ENCODE data around the gene ILDR1. TPM values are rescaled to one million over a fixed set of nuclear protein-coding genes. Genes with fewer than 3 reads are reported as not detected.

ILDR1 gene
- total and polyA plus RNA-seq, 2 of the 4 experiments (the other 2 are of a cell fraction) = not detected

GRCh38 chr3:122003606-122004005 lies 18.4 kb downstream of the ILDR1 start:
- no peak overlapping the region for H2AFZ ChIP-seq (replicated peaks; ENCODE audit: low read length, poor library complexity)
- no peaks in the 10 kb centered on the region for H3K36me3 ChIP-seq (ENCODE audit: control insufficient read depth, insufficient read depth, low read length)
- no peak overlapping the region for H2BK15ac ChIP-seq (ENCODE audit: low read depth, low read length)
- H2AK9ac ChIP-seq (replicated peaks; ENCODE audit: low read depth, low read length, poor library complexity) = no peak overlapping the region
- no peak overlapping the region for H2BK5ac ChIP-seq (ENCODE audit: low read depth, low read length, poor library complexity, severe bottlenecking)
- H3K14ac ChIP-seq (replicated peaks; ENCODE audit: low read depth, low read length) = no peak overlapping the region
- no peaks in the 10 kb centered on the region for H4K20me1 ChIP-seq (ENCODE audit: insufficient read depth, low read length)
- in situ Hi-C loops (cut with MboI; ENCODE audit: low sequenced_read_pairs) (no loop called here), dilution Hi-C loops (cut with HindIII; ENCODE audit: low sequenced_read_pairs, unreplicated experiment) (no loop called here), intact Hi-C loops (cut with micrococcal nuclease) (no loop called here)
- no peak for TF ChIP-seq MAFK (IDR thresholded peaks at IDR 0.05; ENCODE audit: low read depth, low read length)
- no peak for TF ChIP-seq CHD1 (IDR thresholded peaks at IDR 0.05; ENCODE audit: low read depth, low read length)
- no peak for TF ChIP-seq NFE2L2 (IDR thresholded peaks at IDR 0.05; ENCODE audit: low read depth, low read length)
- TF ChIP-seq FOS (IDR thresholded peaks at IDR 0.05; ENCODE audit: low read depth, low read length) = no peak
- TF ChIP-seq MAZ (IDR thresholded peaks at IDR 0.05; ENCODE audit: borderline replicate concordance, low read depth, low read length) = no peak
- no peak for TF ChIP-seq MXI1 (IDR thresholded peaks at IDR 0.05; ENCODE audit: borderline replicate concordance, low read depth, low read length)
- TF ChIP-seq POLR2A (IDR thresholded peaks at IDR 0.05; ENCODE audit: low read depth, low read length) = no peak
- no peak for TF ChIP-seq RAD21 (IDR thresholded peaks at IDR 0.05; ENCODE audit: low read length)
- no peak for TF ChIP-seq USF2 (IDR thresholded peaks at IDR 0.05; ENCODE audit: low read depth, low read length)
- no peak for TF ChIP-seq RCOR1 (IDR thresholded peaks at IDR 0.05; ENCODE audit: insufficient replicate concordance, low read length)
- TF ChIP-seq, protein P1, sequence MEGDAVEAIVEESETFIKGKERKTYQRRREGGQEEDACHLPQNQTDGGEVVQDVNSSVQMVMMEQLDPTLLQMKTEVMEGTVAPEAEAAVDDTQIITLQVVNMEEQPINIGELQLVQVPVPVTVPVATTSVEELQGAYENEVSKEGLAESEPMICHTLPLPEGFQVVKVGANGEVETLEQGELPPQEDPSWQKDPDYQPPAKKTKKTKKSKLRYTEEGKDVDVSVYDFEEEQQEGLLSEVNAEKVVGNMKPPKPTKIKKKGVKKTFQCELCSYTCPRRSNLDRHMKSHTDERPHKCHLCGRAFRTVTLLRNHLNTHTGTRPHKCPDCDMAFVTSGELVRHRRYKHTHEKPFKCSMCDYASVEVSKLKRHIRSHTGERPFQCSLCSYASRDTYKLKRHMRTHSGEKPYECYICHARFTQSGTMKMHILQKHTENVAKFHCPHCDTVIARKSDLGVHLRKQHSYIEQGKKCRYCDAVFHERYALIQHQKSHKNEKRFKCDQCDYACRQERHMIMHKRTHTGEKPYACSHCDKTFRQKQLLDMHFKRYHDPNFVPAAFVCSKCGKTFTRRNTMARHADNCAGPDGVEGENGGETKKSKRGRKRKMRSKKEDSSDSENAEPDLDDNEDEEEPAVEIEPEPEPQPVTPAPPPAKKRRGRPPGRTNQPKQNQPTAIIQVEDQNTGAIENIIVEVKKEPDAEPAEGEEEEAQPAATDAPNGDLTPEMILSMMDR (conservative IDR thresholded peaks at IDR 0.05; ENCODE audit: low read depth, low read length) = no peak
- TF ChIP-seq SMC3 (IDR thresholded peaks at IDR 0.05; ENCODE audit: low read depth, low read length) = no peak
- TF ChIP-seq, protein P2, sequence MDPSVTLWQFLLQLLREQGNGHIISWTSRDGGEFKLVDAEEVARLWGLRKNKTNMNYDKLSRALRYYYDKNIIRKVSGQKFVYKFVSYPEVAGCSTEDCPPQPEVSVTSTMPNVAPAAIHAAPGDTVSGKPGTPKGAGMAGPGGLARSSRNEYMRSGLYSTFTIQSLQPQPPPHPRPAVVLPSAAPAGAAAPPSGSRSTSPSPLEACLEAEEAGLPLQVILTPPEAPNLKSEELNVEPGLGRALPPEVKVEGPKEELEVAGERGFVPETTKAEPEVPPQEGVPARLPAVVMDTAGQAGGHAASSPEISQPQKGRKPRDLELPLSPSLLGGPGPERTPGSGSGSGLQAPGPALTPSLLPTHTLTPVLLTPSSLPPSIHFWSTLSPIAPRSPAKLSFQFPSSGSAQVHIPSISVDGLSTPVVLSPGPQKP (IDR thresholded peaks at IDR 0.05; ENCODE audit: borderline replicate concordance, low read depth, low read length) = no peak
- TF ChIP-seq BHLHE40 (IDR thresholded peaks at IDR 0.05; ENCODE audit: low read depth, low read length) = no peak
- no peak for TF ChIP-seq RFX5 (IDR thresholded peaks at IDR 0.05; ENCODE audit: low read depth, low read length)
- TF ChIP-seq CEBPB (IDR thresholded peaks at IDR 0.05; ENCODE audit: low read depth, low read length) = no peak
- DNase-seq = no peak
- H3K4me2 ChIP-seq (ENCODE audit: low read depth, low read length) = no peak overlapping the region
- H3K4me3 ChIP-seq (ENCODE audit: insufficient read depth, low read depth, low read length) = no peak overlapping the region
- ChIA-PET POLR2A (ENCODE audit: unreplicated experiment) (no interaction called here), CTCF (no interaction called here)
- no peak overlapping the region for H3K4ac ChIP-seq (ENCODE audit: low read depth, low read length)
- no peaks in the 10 kb centered on the region for H3K9me1 ChIP-seq (ENCODE audit: insufficient read depth, low read length)
- no peak overlapping the region for H2BK120ac ChIP-seq (ENCODE audit: low read depth, low read length)
- H3K56ac ChIP-seq (ENCODE audit: extremely low read depth, insufficient read depth, low read length) = no peak overlapping the region
- ATAC-seq (ENCODE audit: low read depth) = no peak
- no peaks in the 10 kb centered on the region for H3K9me3 ChIP-seq (ENCODE audit: control insufficient read depth, insufficient read depth, low read length)
- H2AK5ac ChIP-seq (ENCODE audit: low read depth, low read length) = no peak overlapping the region
- H4K91ac ChIP-seq (ENCODE audit: insufficient read depth, low read depth, low read length) = no peak overlapping the region
- no CpG with 5 or more reads among the region's 1 CpG for WGBS, 2 experiments (ENCODE audit: extremely low coverage in 2 of 2, insufficient read length in 1 of 2)
- no peaks in the 10 kb centered on the region for H3K79me1 ChIP-seq (ENCODE audit: low read depth in 1 of 2, low read length in 2 of 2)
- no peak overlapping the region for H4K5ac ChIP-seq (ENCODE audit: low read depth, low read length)
- H4K8ac ChIP-seq (ENCODE audit: low read depth in 2 of 2, low read length in 2 of 2) = no peak overlapping the region
- H3K27ac ChIP-seq (ENCODE audit: insufficient read depth, low read length) = no peak overlapping the region
- H3K27me3 ChIP-seq (ENCODE audit: control insufficient read depth, insufficient read depth, low read length) = no peaks in the 10 kb centered on the region; the same call in none of the 2 replicates
- BruUV-seq (replicated peaks) = no TSS peak
- H3K9ac ChIP-seq (ENCODE audit: low read depth, low read length) = no peak overlapping the region
- no peak overlapping the region for H2BK20ac ChIP-seq (ENCODE audit: low read depth, low read length)
- H3K23ac ChIP-seq (ENCODE audit: low read depth, low read length) = no peak overlapping the region
- H3K4me1 ChIP-seq (ENCODE audit: control insufficient read depth, insufficient read depth, low read length) = no peaks in the 10 kb centered on the region
- no peak overlapping the region for H3K18ac ChIP-seq (ENCODE audit: low read depth, low read length)
